ENCODE data around the gene MTHFSD. TPM values are rescaled to one million over a fixed set of nuclear protein-coding genes. Genes with fewer than 3 reads are reported as not detected.
A peak's percentile ranks its signal among the peaks of the same experiment; 100 is the strongest.

Gene MTHFSD
- total RNA-seq, 5 donors from 2014 or later (not counting 1 experiment from before 2014, with no cell fraction given): 18.0 to 39.6 (median 34.9) TPM

DNA sequence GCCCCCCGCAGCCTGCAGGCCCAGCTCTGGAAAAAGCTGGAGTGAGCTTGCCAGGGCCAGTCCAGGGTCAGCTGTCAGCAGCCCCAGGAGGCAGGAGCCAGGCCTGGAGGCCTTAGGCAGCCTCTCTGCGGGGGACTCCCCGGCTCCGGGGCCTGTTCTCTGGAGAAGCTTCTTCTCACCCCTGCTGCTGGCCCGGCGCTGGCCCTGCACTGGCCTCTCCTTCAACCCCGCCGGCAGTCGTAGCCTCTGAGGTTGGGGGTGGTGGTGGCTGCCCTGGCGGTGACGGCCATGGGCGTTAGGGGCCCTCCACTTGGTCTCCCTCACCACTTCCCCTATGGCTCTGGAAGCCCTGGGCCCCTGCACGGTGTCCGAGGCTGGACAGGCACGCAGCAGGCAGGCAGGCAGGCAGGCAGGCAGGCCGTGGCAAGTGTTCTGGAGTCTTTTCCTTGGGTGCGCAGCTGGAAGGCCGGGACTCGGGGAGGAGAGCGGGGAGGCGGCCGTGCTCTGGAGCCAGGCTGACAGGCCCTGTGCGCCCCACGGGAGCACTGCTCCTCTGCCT lies 42.7 kb downstream of the MTHFSD start:
- Histone ChIP-seq H3K36me3 (ENCODE audit: control insufficient read depth in 2 of 2, extremely low read depth in 1 of 2, insufficient read depth in 1 of 2, low read length in 1 of 2) (no peaks in the 10 kb centered on the region), H3K4me3 (ENCODE audit: control insufficient read depth in 1 of 2, extremely low read depth in 1 of 2, low read length in 1 of 2) (no peak overlapping the region), H3K9me3 (no peaks in the 10 kb centered on the region), H3K4me1 (ENCODE audit: control insufficient read depth in 1 of 2, extremely low read depth in 1 of 2, insufficient read depth in 2 of 2, low read length in 2 of 2) (peaks cover 2 to 23% of the 10 kb centered on the region in 2 experiments), H3K27me3 (replicated peaks in 1 of 2; ENCODE audit: control insufficient read depth in 2 of 2, extremely low read depth in 1 of 2, insufficient read depth in 2 of 2, low read length in 1 of 2) (peaks cover 13 to 84% of the 10 kb centered on the region in 2 experiments), H3K27ac (ENCODE audit: low read length) (no peak overlapping the region)
- CTCF ChIA-PET: no interaction called here
- no peaks in the 10 kb centered on the region for H3K36me3 Mint-ChIP-seq
- peak overlapping the region in 1 of 3 donors; percentile 59 for H3K4me3 Mint-ChIP-seq
- no peak overlapping the region for H3K27ac Mint-ChIP-seq
- WGBS (ENCODE audit: insufficient coverage): 15% methylated on average over 13 of the region's 24 CpGs
- H3K27me3 Mint-ChIP-seq: peaks cover 46 to 67% of the 10 kb centered on the region in 2 donors
- POLR2A ChIA-PET: no interaction called here
- ATAC-seq (replicated peaks in 1 of 4) (no peak), DNase-seq (no peak)
- peaks cover 12 to 27% (median 20%) of the 10 kb centered on the region in 3 donors for H3K4me1 Mint-ChIP-seq
- no peaks in the 10 kb centered on the region for H3K9me3 Mint-ChIP-seq

- H3K9me3 Mint-ChIP-seq: no peaks in the 10 kb centered on the region
- no peak for DNase-seq
- H3K36me3 Mint-ChIP-seq: no peaks in the 10 kb centered on the region
- WGBS (ENCODE audit: insufficient coverage): 27% methylated on average over 33 of the region's 44 CpGs
- H3K4me1 Mint-ChIP-seq: peaks cover 17 to 33% (median 23%) of the 10 kb centered on the region in 3 donors
- ChIA-PET CTCF (no interaction called here), POLR2A (no interaction called here)
- Histone ChIP-seq H3K27ac (ENCODE audit: low read length) (no peak overlapping the region), H3K9me3 (no peaks in the 10 kb centered on the region), H3K36me3 (ENCODE audit: control insufficient read depth in 2 of 2, extremely low read depth in 1 of 2, insufficient read depth in 1 of 2, low read length in 1 of 2) (no peaks in the 10 kb centered on the region), H3K27me3 (replicated peaks in 1 of 2; ENCODE audit: control insufficient read depth in 2 of 2, extremely low read depth in 1 of 2, insufficient read depth in 2 of 2, low read length in 1 of 2) (peaks cover 14 to 84% of the 10 kb centered on the region in 2 experiments), H3K4me3 (ENCODE audit: control insufficient read depth in 1 of 2, extremely low read depth in 1 of 2, low read length in 1 of 2) (no peak overlapping the region), H3K4me1 (ENCODE audit: control insufficient read depth in 1 of 2, extremely low read depth in 1 of 2, insufficient read depth in 2 of 2, low read length in 2 of 2) (peaks cover 2 to 23% of the 10 kb centered on the region in 2 experiments)
- H3K27me3 Mint-ChIP-seq: peaks cover 45 to 68% of the 10 kb centered on the region in 2 donors
- H3K4me3 Mint-ChIP-seq: peak overlapping the region in 2 of 3 donors; percentile 59 to 66
- H3K27ac Mint-ChIP-seq: no peak overlapping the region
- ATAC-seq (replicated peaks in 1 of 4): no peak
Observed at GRCh38 chr16:86511317-86512161, 43.5 kb downstream of the MTHFSD start.

DNA sequence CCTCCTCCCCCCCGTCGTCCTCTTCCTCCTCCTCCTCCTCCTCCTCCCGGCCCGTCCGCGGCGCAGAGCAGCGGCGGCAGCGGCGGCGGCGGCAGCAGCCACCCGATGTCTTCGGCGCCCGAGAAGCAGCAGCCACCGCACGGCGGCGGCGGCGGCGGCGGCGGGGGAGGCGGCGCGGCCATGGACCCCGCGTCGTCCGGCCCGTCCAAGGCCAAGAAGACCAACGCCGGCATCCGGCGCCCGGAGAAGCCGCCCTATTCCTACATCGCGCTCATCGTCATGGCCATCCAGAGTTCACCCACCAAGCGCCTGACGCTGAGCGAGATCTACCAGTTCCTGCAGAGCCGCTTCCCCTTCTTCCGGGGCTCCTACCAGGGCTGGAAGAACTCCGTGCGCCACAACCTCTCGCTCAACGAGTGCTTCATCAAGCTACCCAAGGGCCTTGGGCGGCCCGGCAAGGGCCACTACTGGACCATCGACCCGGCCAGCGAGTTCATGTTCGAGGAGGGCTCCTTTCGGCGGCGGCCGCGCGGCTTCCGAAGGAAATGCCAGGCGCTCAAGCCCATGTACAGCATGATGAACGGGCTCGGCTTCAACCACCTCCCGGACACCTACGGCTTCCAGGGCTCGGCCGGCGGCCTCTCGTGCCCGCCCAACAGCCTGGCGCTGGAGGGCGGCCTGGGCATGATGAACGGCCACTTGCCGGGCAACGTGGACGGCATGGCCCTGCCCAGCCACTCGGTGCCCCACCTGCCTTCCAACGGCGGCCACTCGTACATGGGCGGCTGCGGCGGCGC lies 44.4 kb downstream of the MTHFSD start, which contains the start of gene FOXF1:
Gene FOXF1, plus strand, starts transcription at position 63 of the 797 bp plus-strand sequence. Its CDS starts 43 bp downstream, at position 106.
- Mint-ChIP-seq H3K9me3 (no peaks in the 10 kb centered on the region), H3K4me3 (peak within 1 kb of the TSS; percentile 65 to 80 (median 77)), H3K27me3 (peaks cover 53 to 68% of the 10 kb centered on the region in 2 donors), H3K36me3 (no peaks in the 10 kb centered on the region), H3K27ac (no peak within 1 kb of the TSS), H3K4me1 (peaks cover 25 to 42% (median 31%) of the 10 kb centered on the region in 3 donors)
- H3K27ac ChIP-seq (ENCODE audit: low read length): no peak within 1 kb of the TSS
- 5% methylated on average over 89 of the region's 89 CpGs for WGBS (ENCODE audit: insufficient coverage)
- no peaks in the 10 kb centered on the region for H3K9me3 ChIP-seq
- H3K4me3 ChIP-seq (ENCODE audit: control insufficient read depth in 1 of 2, extremely low read depth in 1 of 2, low read length in 1 of 2): peak within 1 kb of the TSS; percentile 19 to 68
- H3K36me3 ChIP-seq (ENCODE audit: control insufficient read depth in 2 of 2, extremely low read depth in 1 of 2, insufficient read depth in 1 of 2, low read length in 1 of 2): no peaks in the 10 kb centered on the region
- ATAC-seq (replicated peaks in 1 of 4) (no peak), DNase-seq (peak in 1 of 35 experiments; percentile 12)
- peaks cover 14 to 84% of the 10 kb centered on the region in 2 experiments for H3K27me3 ChIP-seq (replicated peaks in 1 of 2; ENCODE audit: control insufficient read depth in 2 of 2, extremely low read depth in 1 of 2, insufficient read depth in 2 of 2, low read length in 1 of 2)
- CTCF ChIA-PET: interaction anchor here in 1 of 2 donors (0.8 kb wide), 1 partner anchor 9 kb away, joined by 3 read pairs; no protein-coding TSS in a partner anchor
- POLR2A ChIA-PET: no interaction called here
- H3K4me1 ChIP-seq (ENCODE audit: control insufficient read depth in 1 of 2, extremely low read depth in 1 of 2, insufficient read depth in 2 of 2, low read length in 2 of 2): peaks cover 2 to 23% of the 10 kb centered on the region in 2 experiments

- no peaks in the 10 kb centered on the region for H3K9me3 ChIP-seq
- CTCF ChIA-PET: interaction anchor here in 1 of 2 donors (0.8 kb wide), 1 partner anchor 10 kb away, joined by 3 read pairs; no protein-coding TSS in a partner anchor
- H3K27me3 ChIP-seq (replicated peaks in 1 of 2; ENCODE audit: control insufficient read depth in 2 of 2, extremely low read depth in 1 of 2, insufficient read depth in 2 of 2, low read length in 1 of 2): peaks cover 17 to 82% of the 10 kb centered on the region in 2 experiments
Observed at GRCh38 chr16:86509759-86510464, 45.1 kb downstream of the MTHFSD start.

GRCh38 chr16:86508947-86509758 lies 45.9 kb downstream of the MTHFSD start:
- ATAC-seq (replicated peaks in 1 of 4): no peak
- H3K27me3 Mint-ChIP-seq: peaks cover 53 to 69% of the 10 kb centered on the region in 2 donors
- Histone ChIP-seq H3K36me3 (ENCODE audit: control insufficient read depth in 2 of 2, extremely low read depth in 1 of 2, insufficient read depth in 1 of 2, low read length in 1 of 2) (no peaks in the 10 kb centered on the region), H3K4me1 (ENCODE audit: control insufficient read depth in 1 of 2, extremely low read depth in 1 of 2, insufficient read depth in 2 of 2, low read length in 2 of 2) (peaks cover 2 to 25% of the 10 kb centered on the region in 2 experiments), H3K9me3 (no peaks in the 10 kb centered on the region), H3K27me3 (replicated peaks in 1 of 2; ENCODE audit: control insufficient read depth in 2 of 2, extremely low read depth in 1 of 2, insufficient read depth in 2 of 2, low read length in 1 of 2) (peaks cover 22 to 87% of the 10 kb centered on the region in 2 experiments), H3K27ac (ENCODE audit: low read length) (no peak overlapping the region), H3K4me3 (ENCODE audit: control insufficient read depth in 1 of 2, extremely low read depth in 1 of 2, low read length in 1 of 2) (peak overlapping the region; percentile 19 to 68)
- peaks cover 25 to 51% (median 39%) of the 10 kb centered on the region in 3 donors for H3K4me1 Mint-ChIP-seq
- ChIA-PET POLR2A (no interaction called here), CTCF (no interaction called here)
- DNase-seq: peak in 1 of 35 experiments; percentile 8
- H3K36me3 Mint-ChIP-seq: no peaks in the 10 kb centered on the region
- no peaks in the 10 kb centered on the region for H3K9me3 Mint-ChIP-seq
- H3K27ac Mint-ChIP-seq: peak overlapping the region in 1 of 2 donors; percentile 39
- peak overlapping the region; percentile 65 to 80 (median 77) for H3K4me3 Mint-ChIP-seq
- under 1% methylated on average over 74 of the region's 79 CpGs for WGBS (ENCODE audit: insufficient coverage)

More at GRCh38 chr16:86509759-86510464, 45.1 kb downstream of the MTHFSD start:
- POLR2A ChIA-PET: no interaction called here
- Histone ChIP-seq H3K4me1 (ENCODE audit: control insufficient read depth in 1 of 2, extremely low read depth in 1 of 2, insufficient read depth in 2 of 2, low read length in 2 of 2) (peaks cover 2 to 25% of the 10 kb centered on the region in 2 experiments), H3K27ac (ENCODE audit: low read length) (no peak overlapping the region), H3K4me3 (ENCODE audit: control insufficient read depth in 1 of 2, extremely low read depth in 1 of 2, low read length in 1 of 2) (peak overlapping the region in 1 of 2 donors; percentile 68), H3K36me3 (ENCODE audit: control insufficient read depth in 2 of 2, extremely low read depth in 1 of 2, insufficient read depth in 1 of 2, low read length in 1 of 2) (no peaks in the 10 kb centered on the region)
- Mint-ChIP-seq H3K4me1 (peaks cover 25 to 46% (median 35%) of the 10 kb centered on the region in 3 donors), H3K27ac (no peak overlapping the region), H3K36me3 (no peaks in the 10 kb centered on the region), H3K4me3 (peak overlapping the region; percentile 65 to 80 (median 77)), H3K27me3 (peaks cover 54 to 69% of the 10 kb centered on the region in 2 donors), H3K9me3 (no peaks in the 10 kb centered on the region)
- DNase-seq: no peak
- 1% methylated on average over 73 of the region's 84 CpGs for WGBS (ENCODE audit: insufficient coverage)
- ATAC-seq (replicated peaks in 1 of 4): peak in 1 of 4 experiments; percentile 22
